Thyroid gland (tissue), 4 donors: ENCODE results near the gene CERT1. TPM values are rescaled to one million over a fixed set of nuclear protein-coding genes. Genes with fewer than 3 reads are reported as not detected.
"Not testable (repeated sequence)": the region's sequence is repeated elsewhere in the genome, so short reads cannot be mapped to it uniquely, and the experiment has no call there.

Experiments
- DNase-seq, 2 donors: peaks; one replicate each; pipeline ENCODE4 v3.0.0-alpha.2; 2019
- H3K27ac ChIP-seq, 3 donors: fragments of 200-600 bp; sonication (generic); 1 replicate in 2 of 3; 2 replicates in 1 of 3; pipeline ENCODE4 v1.5.1; 2016 to 2019; ENCODE audit warnings: mild to moderate bottlenecking in 1 of 3, moderate library complexity in 1 of 3
- H3K27me3 ChIP-seq: fragments of 200-600 bp; sonication (generic); one replicate; pipeline ENCODE4 v1.5.1; 2019
- H3K36me3 ChIP-seq, 2 donors: fragments of 200-600 bp; sonication (generic); one replicate each; pipeline ENCODE4 v1.5.1; 2016 to 2019
- H3K4me1 ChIP-seq, 2 donors: fragments of 200-600 bp; sonication (generic); one replicate each; pipeline ENCODE4 v1.5.1; 2017 to 2019
- H3K4me3 ChIP-seq, 3 donors: fragments of 200-600 bp; sonication (generic); replicated peaks in 1 of 3; 1 replicate in 2 of 3; 2 replicates in 1 of 3; pipeline ENCODE4 v1.5.1; 2016; ENCODE audit warnings: mild to moderate bottlenecking in 1 of 3
- H3K9me3 ChIP-seq: fragments of 200-600 bp; sonication (generic); one replicate; pipeline ENCODE4 v1.5.1; 2017
- CTCF ChIP-seq, 6 experiments: fragments of 200-600 bp in 3 of 6; fragments of 450-650 bp in 3 of 6; sonication (generic) in 3 of 6; IDR thresholded peaks; one replicate each; pipeline ENCODE4 v1.5.1; 2016 to 2019; ENCODE audit warnings: antibody characterized with exemption in 6 of 6, mild to moderate bottlenecking in 2 of 6, inconsistent platforms in 1 of 6, moderate library complexity in 1 of 6
- POLR2A ChIP-seq, 2 donors: fragments of 450-650 bp; IDR thresholded peaks; one replicate each; pipeline ENCODE4 v1.6.1; 2017; ENCODE audit warnings: antibody characterized with exemption in 2 of 2, mild to moderate bottlenecking in 2 of 2, moderate library complexity in 1 of 2
- WGBS, 2 donors: methylation state at CpG; one replicate each; pipeline ENCODE4 v1.1.5; 2017; 5-methylcytosine and 5-hydroxymethylcytosine counted together
- intact Hi-C: fragments of 100-400 bp; cut with DNase I; formaldehyde crosslinking; loops from one replicate; pipeline ENCODE4 v1.15.1; 2023
- total RNA-seq, 4 donors: library from RNA; depleted of rRNA; stranded (reverse); fragments of >200 nt; gene quantifications; one replicate each; pipeline ENCODE4 v1.2.3, GENCODE V29; 2016

The CERT1 gene
- total RNA-seq, 4 donors from 2014 or later: 66.3 to 87.5 (median 78.0) TPM

- TF ChIP-seq POLR2A (IDR thresholded peaks at IDR 0.05) (peak; percentile 41 to 98), CTCF (IDR thresholded peaks at IDR 0.05) (peak in 3 of 6 experiments; percentile 4 to 27 (median 25))
- Histone ChIP-seq H3K27me3 (no peaks in the 10 kb centered on the region), H3K4me3 (peak within 1 kb of the TSS; percentile 76 to 99 (median 84)), H3K27ac (peak within 1 kb of the TSS; percentile 90 to 96 (median 96)), H3K9me3 (no peaks in the 10 kb centered on the region), H3K4me1 (peaks cover 10 to 18% of the 10 kb centered on the region in 2 donors), H3K36me3 (no peaks in the 10 kb centered on the region)
- intact Hi-C loops: loop anchor here (10.0 kb wide), 1 partner anchor 348 kb away; no protein-coding TSS in a partner anchor
- 0 to 1% methylated on average over 24 to 56 of the region's 56 CpGs for WGBS, 2 donors
- DNase-seq: peak; percentile 99 to 100
Measured at GRCh38 chr5:75336615-75337336, 174.7 kb downstream of the CERT1 start, which contains the start of gene HMGCR. Gene HMGCR, plus strand, starts transcription at chr5:75337220. Its CDS starts 5,386 bp downstream, at chr5:75342606.

GRCh38 chr5:75335952-75336614 lies 175.3 kb downstream of the CERT1 start:
- Histone ChIP-seq H3K36me3 (no peaks in the 10 kb centered on the region), H3K27ac (peak overlapping the region; percentile 86 to 96 (median 90)), H3K27me3 (no peaks in the 10 kb centered on the region), H3K4me3 (peak overlapping the region; percentile 12 to 99 (median 49)), H3K9me3 (no peaks in the 10 kb centered on the region), H3K4me1 (peaks cover 10 to 16% of the 10 kb centered on the region in 2 donors)
- peak; percentile 48 to 52 for DNase-seq
- WGBS, 2 donors: 17% methylated on average over 12 of the region's 12 CpGs
- no peak for TF ChIP-seq POLR2A (IDR thresholded peaks at IDR 0.05)
- peak in 5 of 6 experiments; percentile 18 to 71 (median 54) for TF ChIP-seq CTCF (IDR thresholded peaks at IDR 0.05)
- intact Hi-C loops: loop anchor here (10.0 kb wide), 1 partner anchor 349 kb away; no protein-coding TSS in a partner anchor

DNA sequence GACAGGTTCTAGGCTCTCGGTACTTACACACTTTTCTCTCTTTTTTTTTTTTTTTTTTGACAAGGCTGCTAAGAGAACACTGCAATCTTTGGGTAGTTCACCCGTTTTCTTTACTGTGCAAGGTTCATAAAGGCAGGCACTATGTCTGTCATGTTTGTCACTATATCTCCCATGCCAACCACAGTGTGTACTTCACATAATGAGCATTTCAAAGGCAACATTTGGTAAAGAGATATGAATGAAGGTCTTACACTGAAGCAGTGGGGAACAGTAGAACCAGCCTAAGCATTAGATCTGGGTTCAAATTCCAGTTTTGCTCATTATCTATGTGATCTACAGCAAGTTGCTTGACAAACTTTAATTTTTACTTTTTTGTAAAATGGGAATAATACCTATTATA lies 175.9 kb downstream of the CERT1 start:
- Histone ChIP-seq H3K9me3 (no peaks in the 10 kb centered on the region), H3K27ac (no peak overlapping the region), H3K4me3 (no peak overlapping the region), H3K36me3 (no peaks in the 10 kb centered on the region), H3K4me1 (peaks cover 10 to 16% of the 10 kb centered on the region in 2 donors), H3K27me3 (no peaks in the 10 kb centered on the region)
- intact Hi-C loops: loop anchor here (10.0 kb wide), 1 partner anchor 349 kb away; no protein-coding TSS in a partner anchor
- TF ChIP-seq POLR2A (IDR thresholded peaks at IDR 0.05): no peak
- TF ChIP-seq CTCF (IDR thresholded peaks at IDR 0.05): no peak
- WGBS, 2 donors: 84 to 86% methylated on average over 2 of the region's 2 CpGs
- no peak for DNase-seq

DNA sequence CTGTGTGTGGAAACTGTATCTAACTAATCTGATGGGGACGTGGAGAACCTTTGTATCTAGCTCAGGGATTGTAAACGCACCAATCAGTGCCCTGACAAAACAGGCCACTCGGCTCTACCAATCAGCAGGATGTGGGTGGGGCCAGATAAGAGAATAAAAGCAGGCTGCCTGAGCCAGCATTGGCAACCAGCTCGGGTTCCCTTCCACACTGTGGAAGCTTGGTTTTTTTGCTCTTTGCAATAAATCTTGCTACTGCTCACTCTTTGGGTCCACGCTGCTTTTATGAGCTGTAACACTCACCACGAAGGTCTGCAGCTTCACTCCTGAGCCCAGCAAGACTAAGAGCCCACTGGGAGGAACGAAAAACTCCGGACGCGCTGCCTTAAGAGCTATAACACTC lies 177.0 kb downstream of the CERT1 start:
- not testable (repeated sequence) for H3K4me3 ChIP-seq, H3K27ac ChIP-seq, DNase-seq, H3K27me3 ChIP-seq, H3K9me3 ChIP-seq, H3K36me3 ChIP-seq
- H3K4me1 ChIP-seq: peaks cover 10 to 16% of the 10 kb centered on the region in 2 donors
- 91 to 96% methylated on average over 10 of the region's 10 CpGs for WGBS, 2 donors
- intact Hi-C loops: loop anchor here (10.0 kb wide), 1 partner anchor 350 kb away; no protein-coding TSS in a partner anchor

DNA sequence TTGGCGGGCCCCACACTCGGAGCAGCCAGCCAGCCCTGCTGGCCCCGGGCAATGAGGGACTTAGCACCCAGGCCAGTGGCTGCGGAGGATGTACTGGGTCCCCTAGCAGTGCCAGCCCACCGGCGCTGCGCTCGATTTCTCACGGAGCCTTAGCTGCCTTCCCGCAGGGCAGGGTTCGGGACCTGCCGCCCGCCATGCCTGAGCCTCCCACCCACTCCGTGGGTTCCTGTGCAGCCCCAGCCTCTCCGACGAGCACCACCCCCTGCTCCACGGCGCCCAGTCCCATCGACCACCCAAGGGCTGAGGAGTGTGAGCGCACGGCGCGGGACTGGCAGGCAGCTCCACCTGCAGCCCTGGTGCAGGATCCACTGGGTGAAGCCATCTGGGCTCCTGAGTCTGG lies 177.7 kb downstream of the CERT1 start:
- 95 to 98% methylated on average over 12 to 20 of the region's 23 CpGs for WGBS, 2 donors
- not testable (repeated sequence) for H3K27ac ChIP-seq, H3K4me3 ChIP-seq, H3K27me3 ChIP-seq, DNase-seq, H3K9me3 ChIP-seq, H3K36me3 ChIP-seq
- peaks cover 8 to 13% of the 10 kb centered on the region in 2 donors for H3K4me1 ChIP-seq
- intact Hi-C loops: loop anchor here (10.0 kb wide), 1 partner anchor 351 kb away; no protein-coding TSS in a partner anchor
